ENCODE data around the gene OR12D1.

Gene OR12D1

DNA sequence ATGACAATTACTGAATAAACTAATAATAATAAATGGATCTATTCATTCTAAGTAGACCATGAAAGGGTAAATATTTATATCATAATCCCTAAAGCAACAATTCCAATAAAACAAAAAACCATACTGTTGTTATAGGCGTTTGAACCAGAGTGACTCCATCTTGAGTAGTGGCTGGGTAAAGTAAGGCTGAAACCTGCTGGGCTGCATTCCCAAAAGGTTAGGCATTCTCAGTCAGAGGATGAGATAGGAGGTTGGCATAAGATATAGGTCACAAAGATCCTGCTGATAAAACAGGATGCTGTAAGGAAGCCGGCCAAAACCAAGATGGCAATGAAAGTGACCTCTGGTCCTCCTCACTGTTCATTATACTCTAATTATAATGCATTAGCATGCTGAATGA is 50.6 kb downstream of the OR12D1 start:
- H3K4me1 ChIP-seq (ENCODE audit: control insufficient read depth, insufficient read depth, low read length): no peaks in the 10 kb centered on the region
- no peaks in the 10 kb centered on the region for H3K36me3 ChIP-seq (ENCODE audit: control insufficient read depth in 2 of 2, insufficient read depth in 2 of 2, low read length in 2 of 2)
- H3K27me3 ChIP-seq (ENCODE audit: control insufficient read depth in 1 of 2, insufficient read depth in 2 of 2, low read length in 2 of 2): no peaks in the 10 kb centered on the region
- no peak overlapping the region for H3K9ac ChIP-seq (ENCODE audit: low read length in 2 of 2)
- H3K4me3 ChIP-seq (ENCODE audit: low read length in 2 of 2): no peak overlapping the region
- no peak overlapping the region for H3K27ac ChIP-seq (ENCODE audit: low read length)
- H3K9me3 ChIP-seq (ENCODE audit: control insufficient read depth in 2 of 2, low read length in 2 of 2): no peaks in the 10 kb centered on the region

DNA sequence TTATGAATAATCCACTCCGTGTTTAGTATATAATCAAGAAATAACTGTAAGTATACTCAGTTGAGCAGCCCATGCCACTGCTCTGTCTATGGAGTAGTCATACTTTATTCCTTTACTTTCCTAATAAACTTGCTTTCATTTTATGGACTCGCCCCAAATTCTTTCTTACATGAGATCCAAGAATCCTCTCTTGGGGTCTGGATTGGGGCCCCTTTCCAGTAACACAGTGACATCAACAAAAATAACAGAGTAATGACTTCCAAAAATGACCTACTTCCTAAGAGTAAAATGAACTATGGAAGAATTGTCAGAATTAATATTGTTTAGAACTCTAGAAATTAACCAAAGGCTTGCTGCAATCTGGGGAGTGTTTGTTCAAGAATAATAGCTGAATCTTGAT is 51.1 kb downstream of the OR12D1 start:
- Histone ChIP-seq H3K9me3 (ENCODE audit: control insufficient read depth in 2 of 2, low read length in 2 of 2) (no peaks in the 10 kb centered on the region), H3K9ac (ENCODE audit: low read length in 2 of 2) (no peak overlapping the region), H3K4me3 (ENCODE audit: low read length in 2 of 2) (no peak overlapping the region), H3K27ac (ENCODE audit: low read length) (no peak overlapping the region), H3K27me3 (ENCODE audit: control insufficient read depth in 1 of 2, insufficient read depth in 2 of 2, low read length in 2 of 2) (no peaks in the 10 kb centered on the region), H3K4me1 (ENCODE audit: control insufficient read depth, insufficient read depth, low read length) (no peaks in the 10 kb centered on the region), H3K36me3 (ENCODE audit: control insufficient read depth in 2 of 2, insufficient read depth in 2 of 2, low read length in 2 of 2) (no peaks in the 10 kb centered on the region)

DNA sequence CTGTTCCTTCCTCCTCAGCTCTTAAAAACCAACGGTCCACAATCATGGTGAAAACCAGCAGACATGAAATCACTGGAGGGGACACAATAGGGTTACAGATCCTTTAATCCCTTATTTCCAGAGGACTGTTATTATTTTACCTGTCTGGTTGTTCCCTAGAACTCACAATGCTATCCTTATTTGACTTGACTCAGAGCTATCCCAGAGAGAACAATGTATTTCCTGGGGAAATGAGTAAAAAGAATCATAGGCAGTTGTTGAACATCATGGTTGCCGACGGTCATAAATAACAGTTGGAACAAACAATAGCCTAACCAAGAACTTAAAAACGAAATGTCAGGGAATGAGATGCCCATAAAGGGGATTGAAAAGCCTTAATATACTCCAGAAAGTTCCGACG is 51.5 kb downstream of the OR12D1 start:
- Histone ChIP-seq H3K4me1 (ENCODE audit: control insufficient read depth, insufficient read depth, low read length) (no peaks in the 10 kb centered on the region), H3K4me3 (ENCODE audit: low read length in 2 of 2) (no peak overlapping the region), H3K27me3 (ENCODE audit: control insufficient read depth in 1 of 2, insufficient read depth in 2 of 2, low read length in 2 of 2) (no peaks in the 10 kb centered on the region), H3K36me3 (ENCODE audit: control insufficient read depth in 2 of 2, insufficient read depth in 2 of 2, low read length in 2 of 2) (no peaks in the 10 kb centered on the region), H3K9me3 (ENCODE audit: control insufficient read depth in 2 of 2, low read length in 2 of 2) (no peaks in the 10 kb centered on the region), H3K9ac (ENCODE audit: low read length in 2 of 2) (no peak overlapping the region), H3K27ac (ENCODE audit: low read length) (no peak overlapping the region)

Data from stomach smooth muscle (tissue), 2 donors.